WTC11 (cell line): ENCODE results near the gene GPR157.

Source experiments
- CTCF ChIP-seq: fragments of 200-600 bp; IDR thresholded peaks from 2 replicates; pipeline ENCODE4 v1.8.0; 2022; ENCODE audit warnings: antibody characterized with exemption
- NFE2L1 ChIP-seq: sonication (generic); formaldehyde crosslinking; IDR thresholded peaks from 2 replicates; pipeline ENCODE4 v1.8.1; 2023; ENCODE audit warnings: missing genetic modification reagents
- TEAD1 ChIP-seq: sonication (generic); formaldehyde crosslinking; IDR thresholded peaks from 2 replicates; pipeline ENCODE4 v1.8.0; 2022; ENCODE audit warnings: mild to moderate bottlenecking, missing genetic modification reagents
- ZNF423 ChIP-seq: fragments of 250-450 bp; sonication (Bioruptor Pico); IDR thresholded peaks from 2 replicates; pipeline ENCODE4 v2.1.2; 2022; ENCODE audit warnings: mild to moderate bottlenecking, moderate library complexity
- TF ChIP-seq, protein P1 (sequence below): sonication (generic); formaldehyde crosslinking; conservative IDR thresholded peaks from 2 replicates; pipeline ENCODE4 v1.8.1; 2023; ENCODE audit warnings: mild to moderate bottlenecking, low read depth, missing genetic modification reagents, moderate library complexity

DNA sequence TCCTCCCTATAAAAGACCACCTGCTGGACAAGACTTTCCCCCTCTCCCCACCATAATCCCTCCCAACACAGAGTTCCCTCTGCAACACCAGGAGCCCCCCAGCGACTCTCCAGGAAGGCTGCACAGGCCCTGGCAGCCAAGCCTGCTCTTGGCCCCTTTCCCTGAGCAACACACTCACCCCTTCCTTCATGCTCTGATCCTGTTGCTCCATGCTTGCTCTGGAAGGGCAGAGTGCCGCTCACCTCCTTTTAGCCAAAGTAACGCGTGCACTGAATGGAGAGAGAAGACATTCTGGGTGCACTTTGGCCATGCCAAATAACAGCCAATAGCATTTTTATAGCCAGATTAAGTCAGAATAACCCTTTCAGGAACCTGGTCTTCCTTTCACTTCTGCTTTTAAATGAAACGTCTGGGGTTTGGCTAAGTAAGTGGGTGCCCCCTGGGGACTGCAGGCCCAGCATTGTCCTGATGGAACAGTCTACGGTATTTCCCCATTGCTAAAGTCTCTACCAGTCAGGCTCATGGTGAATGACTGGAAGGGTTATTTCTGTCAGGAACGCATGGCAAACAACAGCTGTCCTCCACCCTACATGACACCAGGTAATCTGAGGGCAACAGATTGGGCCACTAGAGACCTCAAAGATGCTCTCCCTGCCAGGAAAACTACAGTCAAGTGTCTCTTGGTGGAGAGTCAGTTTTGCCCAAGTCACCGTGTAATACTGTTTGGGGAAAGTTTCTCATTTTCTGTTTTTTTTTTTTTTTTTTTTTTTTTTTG lies 59.4 kb downstream of the GPR157 start, which contains the start of gene SLC2A5:
- TF ChIP-seq NFE2L1 (CRISPR knock-in tag) (no peak), CTCF (no peak), ZNF423 (no peak), TEAD1 (no peak)
- TF ChIP-seq, protein P1, sequence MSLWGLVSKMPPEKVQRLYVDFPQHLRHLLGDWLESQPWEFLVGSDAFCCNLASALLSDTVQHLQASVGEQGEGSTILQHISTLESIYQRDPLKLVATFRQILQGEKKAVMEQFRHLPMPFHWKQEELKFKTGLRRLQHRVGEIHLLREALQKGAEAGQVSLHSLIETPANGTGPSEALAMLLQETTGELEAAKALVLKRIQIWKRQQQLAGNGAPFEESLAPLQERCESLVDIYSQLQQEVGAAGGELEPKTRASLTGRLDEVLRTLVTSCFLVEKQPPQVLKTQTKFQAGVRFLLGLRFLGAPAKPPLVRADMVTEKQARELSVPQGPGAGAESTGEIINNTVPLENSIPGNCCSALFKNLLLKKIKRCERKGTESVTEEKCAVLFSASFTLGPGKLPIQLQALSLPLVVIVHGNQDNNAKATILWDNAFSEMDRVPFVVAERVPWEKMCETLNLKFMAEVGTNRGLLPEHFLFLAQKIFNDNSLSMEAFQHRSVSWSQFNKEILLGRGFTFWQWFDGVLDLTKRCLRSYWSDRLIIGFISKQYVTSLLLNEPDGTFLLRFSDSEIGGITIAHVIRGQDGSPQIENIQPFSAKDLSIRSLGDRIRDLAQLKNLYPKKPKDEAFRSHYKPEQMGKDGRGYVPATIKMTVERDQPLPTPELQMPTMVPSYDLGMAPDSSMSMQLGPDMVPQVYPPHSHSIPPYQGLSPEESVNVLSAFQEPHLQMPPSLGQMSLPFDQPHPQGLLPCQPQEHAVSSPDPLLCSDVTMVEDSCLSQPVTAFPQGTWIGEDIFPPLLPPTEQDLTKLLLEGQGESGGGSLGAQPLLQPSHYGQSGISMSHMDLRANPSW (CRISPR knock-in tag), result no peak
